GM19397 (cell line): ENCODE measurements around the gene SSC5D.

Source experiments
- ATAC-seq: cut with Tn5 transposase; IDR thresholded peaks from one replicate; pipeline ENCODE4 v1.9.1; 2021; ENCODE audit warnings: mild to moderate bottlenecking, moderate library complexity; ENCODE audit not compliant: unreplicated experiment

The SSC5D gene

DNA sequence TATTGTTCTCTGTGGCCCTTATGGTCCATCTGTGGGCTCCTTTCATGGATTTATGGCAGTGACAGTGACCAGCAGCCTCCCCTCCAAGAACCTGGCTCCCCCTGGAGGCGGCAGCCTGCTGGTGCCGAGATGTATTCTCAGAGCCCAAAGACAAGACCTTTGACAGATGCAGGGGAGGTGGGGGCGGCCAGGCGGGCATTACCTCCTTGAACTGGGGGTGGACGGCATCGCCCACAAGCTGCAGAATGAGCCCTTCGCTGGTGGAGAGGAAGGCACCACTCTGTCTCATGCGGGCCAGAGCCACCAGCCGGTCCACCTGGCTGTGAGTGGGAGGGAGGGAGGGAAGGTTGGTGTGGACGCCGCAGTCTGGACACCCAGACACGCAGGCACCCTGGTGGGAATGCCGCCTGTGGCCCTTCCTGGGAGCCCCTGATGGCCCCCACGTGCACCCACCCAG is 33.4 kb upstream of the SSC5D start:
- no peak for ATAC-seq

DNA sequence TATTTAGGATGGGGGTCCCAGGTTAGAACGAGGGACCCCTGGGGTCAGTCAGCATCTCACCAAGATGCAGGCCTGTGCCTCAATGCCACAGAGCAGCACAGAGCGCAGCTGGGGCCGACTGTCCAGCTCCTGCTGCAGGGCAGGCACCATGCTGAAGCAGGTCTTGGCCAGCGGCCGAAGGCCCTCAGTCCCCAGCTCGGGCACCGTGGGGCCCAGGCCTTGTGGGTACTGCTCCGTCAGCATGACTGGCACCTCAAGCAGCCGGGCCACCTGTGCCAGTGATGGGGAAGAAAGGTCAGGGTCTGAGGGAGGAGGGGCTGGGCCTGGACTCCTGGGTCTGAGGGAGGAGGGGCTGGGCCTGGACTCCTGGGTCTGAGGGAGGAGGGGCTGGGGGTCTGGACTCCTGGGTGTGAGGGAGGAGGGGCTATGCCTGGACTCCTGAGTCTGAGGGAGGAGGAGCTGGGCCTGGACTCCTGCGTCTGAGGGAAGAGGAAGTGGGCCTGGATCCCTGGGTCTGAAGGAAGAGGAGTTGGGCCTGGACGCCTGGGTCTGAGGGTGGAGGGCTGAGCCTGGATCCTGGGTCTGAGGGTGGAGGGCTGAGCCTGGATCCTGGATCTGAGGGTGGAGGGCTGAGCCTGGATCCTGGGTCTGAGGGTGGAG is 32.5 kb upstream of the SSC5D start:
- no peak for ATAC-seq

DNA sequence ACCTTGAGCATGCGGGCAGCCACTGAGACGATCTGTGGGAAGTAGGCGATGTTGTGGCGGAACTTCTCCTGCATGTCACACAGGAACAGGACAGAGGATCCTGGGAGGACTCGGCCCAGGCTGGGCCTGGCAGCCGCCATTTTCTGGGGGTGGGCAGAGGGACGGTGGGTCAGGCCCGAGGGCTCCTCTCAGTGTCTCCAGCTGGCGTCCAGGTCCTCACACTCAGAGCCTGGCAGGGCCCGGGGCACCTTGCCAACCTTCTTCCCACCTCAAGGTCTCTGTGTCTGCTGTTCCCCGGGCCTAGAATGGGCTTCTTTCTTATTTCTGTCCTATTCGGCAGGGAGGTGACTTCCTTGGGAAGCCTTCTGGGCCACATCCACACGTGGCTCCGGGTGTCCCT is 31.9 kb upstream of the SSC5D start:
- ATAC-seq = no peak

DNA sequence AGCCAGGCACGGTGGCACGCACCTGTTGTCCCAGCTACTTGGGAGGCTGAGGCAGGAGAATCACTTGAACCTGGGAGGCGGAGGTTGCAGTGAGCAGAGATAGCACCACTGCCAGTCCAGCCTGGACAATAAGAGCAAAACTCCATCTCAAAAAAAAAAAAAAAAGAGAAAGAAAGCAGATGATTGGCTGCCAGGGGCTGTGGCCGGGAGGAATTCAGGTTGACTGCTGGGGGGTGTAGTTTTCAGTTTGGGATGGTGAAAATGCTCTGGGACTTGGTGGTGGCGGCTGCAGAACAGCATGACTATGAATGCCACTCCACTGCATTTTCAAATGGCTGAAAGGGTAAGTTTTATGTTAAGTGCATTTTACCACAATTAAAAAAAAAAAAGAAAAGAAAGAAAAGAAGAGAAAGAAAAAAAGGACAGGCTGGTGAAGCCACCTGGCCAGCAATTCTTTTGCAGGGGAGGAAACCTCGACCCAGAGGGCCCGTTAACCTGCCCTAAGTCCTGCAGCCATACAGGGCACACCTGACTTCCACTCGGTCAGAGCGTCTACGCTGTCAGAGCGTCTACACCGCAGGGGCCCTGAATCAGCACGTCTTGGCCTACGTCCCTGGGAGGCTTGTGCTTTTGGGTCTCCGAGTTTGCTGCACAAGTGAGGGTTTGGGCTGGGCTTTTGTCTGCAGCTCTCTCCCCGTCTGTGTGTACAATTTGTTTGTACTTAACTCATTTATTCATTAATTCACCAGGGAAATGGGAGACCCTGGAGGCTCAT is 30.4 kb upstream of the SSC5D start:
- ATAC-seq = no peak

DNA sequence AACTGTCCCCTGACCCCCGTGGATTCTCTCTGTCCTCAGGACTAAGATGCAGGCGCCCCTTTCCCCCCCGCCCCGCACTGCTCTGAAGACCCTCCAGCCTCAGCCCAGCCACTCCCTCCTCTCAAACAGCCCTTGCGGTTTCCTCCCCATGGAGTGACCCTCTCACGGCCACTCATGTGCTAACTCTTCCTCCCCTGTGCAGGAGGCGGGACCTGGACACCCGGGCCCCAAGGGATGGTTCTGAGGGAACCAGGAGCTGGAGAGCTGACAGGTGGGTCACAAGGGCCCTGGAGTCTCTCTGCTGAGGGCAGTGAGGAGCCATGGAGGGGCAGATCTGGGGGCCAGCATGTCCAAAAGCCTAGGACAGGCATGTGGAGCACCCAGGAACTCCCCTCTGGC is 28.7 kb upstream of the SSC5D start:
- ATAC-seq = no peak

DNA sequence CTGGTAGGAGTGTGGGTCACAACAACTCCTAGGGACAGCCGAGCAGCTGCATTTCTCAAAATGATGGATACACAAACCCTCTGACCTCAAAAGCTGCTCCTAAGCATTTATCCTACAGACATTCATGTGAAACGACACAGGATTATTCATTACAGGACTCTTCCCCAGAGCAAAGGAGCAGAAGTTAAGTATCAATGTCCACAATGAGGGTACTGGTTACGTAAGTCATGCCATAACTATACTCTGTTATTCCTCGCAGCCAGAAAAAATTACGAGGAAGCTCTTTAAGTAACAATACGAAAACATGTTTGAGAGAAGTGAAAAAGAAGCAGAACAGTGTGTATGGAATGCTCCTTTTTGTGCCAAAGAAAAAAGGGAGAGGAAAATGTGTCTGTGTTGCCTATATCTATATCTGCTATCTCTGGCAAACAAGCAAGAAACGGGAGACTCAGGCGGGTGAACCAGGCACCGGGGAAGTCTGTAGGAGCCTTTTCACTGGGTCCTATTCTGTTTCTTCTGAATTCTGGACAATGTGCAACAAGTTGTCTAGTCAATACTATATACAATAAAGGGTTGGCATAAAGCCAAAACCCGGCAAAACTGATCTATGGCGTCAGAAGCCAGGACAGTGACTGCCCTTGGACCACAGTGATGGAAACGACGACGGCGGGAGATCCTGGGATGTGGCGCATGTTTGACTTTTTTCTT is 28.1 kb upstream of the SSC5D start:
- ATAC-seq = no peak

DNA sequence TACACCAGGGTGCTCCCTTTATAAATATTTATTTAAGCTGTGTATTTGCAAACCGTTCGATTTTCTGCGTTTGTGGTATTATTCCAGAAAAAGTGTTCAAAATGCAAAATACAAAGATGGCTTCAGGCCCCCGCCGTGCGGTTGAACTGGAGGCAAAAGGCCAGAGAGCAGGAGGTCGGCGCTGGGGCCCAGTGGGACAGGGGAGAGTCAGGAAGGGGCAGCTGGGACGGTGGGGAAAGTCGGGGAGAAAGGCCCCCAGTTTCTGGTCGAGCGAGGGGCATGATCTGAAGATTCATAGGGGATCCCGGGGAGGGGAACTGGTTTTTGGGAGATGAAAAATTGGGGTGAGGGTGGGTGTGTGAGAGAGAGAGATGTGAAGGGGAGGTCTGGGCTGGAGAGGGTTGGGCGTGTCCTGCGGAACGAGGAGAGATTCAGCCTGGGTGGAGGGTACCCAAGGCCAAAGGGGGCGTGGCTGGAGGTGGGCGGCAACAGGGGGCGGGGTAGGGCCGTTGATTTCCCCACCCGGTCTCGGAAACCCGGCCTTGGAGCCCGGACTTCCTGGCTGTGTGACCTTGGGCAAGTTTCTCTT is 27.5 kb upstream of the SSC5D start:
- ATAC-seq = no peak

DNA sequence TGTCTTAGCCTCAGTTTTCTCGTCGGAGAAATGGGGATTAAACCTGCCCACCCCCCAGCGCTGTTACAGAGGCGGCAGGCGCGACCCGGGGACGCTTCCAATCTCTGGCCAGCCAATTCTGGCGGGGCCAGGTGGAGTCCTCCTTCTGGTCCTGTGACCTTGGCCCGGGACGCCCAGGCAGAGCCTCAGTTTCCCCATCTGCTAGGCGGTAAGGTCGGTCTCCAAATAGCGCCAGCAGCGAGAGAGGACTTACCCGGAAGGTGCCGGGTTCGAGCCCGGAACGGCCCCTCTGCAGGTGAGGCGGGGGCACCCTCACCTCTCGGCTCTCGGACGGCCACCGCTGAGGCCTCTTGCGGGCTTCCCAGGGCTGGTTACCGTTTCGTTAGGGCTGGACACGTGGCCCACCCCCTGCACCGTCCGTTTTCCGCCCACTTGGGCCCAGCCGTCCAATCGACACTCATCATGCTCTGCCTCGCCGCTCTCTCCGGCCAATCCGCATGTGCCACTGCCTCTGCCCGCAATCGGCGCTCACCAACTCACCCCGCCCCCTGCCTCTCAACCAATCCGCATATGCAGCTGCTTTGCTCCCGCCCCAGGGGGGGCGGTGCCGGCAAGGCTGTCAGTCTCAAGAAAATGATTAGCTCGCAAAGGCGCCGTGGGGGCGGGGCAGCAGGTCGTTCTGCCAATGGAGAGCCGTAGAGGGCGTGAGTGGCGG is 26.8 kb upstream of the SSC5D start, which contains the start of gene ISOC2:
ISOC2 (minus strand) TSS at position 384 of the 715 bp plus-strand sequence. CDS start 5,156 bp downstream, outside the sequence.
- peak; percentile 92 for ATAC-seq

DNA sequence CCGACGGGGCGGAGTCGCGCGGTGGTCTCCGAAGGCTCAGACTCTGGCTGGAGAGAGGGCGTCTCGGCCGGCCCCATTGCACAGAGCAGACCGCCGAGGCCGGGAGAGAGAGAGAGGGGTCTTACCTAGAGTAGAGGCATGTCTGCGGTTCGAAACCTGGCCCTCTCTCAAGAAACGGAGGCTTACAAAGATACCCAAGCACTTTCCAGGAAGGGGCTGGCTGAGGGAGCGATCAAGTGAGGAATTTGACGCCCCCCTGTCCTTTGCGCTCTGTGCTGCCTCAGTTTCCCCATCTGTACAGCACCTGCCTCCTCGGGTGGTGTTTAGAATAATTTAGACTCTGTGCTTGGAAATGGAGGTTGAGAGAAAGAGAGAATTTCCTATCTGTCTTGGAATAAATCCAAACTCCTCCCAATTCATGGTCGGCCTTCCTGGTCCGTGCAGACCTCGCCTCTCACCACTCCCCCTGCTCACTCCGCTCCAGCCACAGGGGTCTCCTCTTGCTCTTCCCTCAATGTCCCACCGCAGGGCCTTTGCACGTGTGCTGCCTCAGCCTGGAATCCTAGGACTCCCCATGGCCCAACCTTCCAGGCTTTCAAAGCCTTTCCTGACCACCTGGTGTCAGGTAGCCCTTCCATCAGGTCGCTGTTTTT is 26.1 kb upstream of the SSC5D start:
- no peak for ATAC-seq

DNA sequence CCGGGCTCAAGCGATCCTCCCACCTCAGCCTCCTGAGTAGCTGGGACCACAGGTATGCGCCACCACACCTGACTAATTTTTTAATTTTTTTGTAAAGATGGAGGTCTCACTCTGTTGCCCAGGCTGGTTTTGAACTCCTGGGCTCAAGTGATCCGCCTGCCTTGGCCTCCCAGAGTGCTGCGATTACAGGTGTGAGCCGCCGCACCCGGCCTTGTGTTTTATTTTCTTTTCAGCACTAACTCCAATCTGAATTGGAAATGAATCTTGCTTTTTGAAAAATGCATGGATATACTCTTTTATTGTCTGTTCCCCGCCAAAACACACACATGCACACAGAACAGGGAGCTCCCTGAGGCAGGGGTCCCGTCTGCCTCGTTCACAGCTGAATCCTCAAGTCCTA is 25.5 kb upstream of the SSC5D start:
- ATAC-seq = no peak

DNA sequence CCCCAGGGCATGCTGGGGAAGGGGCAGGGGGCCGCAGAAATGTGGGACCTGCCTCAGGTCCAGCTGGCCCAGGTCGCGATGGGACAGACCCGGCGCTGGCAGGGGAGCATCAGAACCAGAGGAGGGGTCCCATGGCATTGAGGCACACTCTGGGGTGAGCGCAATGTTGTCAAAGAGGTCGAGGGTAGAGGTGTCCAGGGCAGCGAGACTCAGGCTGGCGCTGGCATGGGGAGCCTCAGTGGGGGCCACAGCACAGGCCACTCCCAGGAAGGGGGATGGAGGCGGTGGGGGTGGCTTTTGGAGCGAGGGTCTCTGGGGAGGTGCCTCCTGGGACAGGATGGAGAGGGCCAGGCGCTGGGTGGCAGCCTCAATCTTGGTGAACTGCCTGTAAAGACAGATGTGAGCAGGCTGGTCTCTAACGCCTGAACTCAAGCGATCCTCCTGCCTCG is 24.6 kb upstream of the SSC5D start:
- no peak for ATAC-seq

DNA sequence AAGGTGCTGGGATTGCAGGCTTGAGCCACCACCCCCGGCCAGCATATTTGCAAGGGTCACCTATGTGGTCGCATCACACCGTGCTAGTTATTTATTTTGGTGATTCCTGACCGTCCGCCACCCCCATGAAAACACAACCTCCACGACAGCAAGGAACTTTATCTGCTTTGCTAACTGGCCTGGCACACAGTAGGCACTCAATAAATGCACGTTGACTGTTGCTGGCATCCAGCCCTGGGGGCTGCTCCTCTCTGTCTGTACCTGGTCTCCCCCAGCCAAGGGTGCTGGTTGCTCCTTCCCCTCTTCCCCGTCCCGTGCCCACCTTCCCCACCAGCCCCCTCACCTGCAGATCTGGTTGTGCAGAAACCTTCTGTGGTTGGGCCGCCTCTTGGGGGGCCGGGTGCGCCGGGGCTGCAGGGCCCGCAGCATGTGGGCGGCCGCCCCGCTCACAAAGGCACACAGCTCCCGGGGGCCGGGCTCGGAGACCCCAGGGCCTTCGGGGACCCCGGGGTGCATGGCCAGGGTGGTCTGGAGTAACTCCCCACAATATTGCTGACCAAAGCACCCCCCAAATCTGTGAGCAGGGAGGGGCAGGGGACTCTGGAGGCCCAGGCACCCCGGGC is 24.1 kb upstream of the SSC5D start:
- no peak for ATAC-seq

DNA sequence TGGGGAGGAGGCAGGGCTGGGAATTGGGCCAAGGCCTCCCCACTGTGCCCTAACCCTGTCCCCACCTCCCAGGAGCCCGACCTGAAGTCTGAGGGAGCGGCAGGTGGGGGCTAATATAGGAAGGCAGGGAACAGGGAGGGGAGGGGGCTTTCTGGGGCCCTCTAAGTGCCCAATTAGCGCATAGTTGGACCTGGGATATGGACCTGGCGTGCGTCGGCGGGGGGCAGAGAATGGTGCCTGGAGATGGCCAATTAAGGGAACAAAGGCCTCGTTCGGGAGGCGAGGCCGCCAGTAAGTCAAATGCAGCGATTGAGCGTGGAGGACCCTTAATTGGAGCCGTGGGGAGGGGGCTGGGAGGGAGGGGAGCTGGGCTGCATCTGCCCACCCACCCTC is 23.6 kb upstream of the SSC5D start, which contains the start of gene C19orf85:
C19orf85 (minus strand) TSS at position 90 of the 393 bp plus-strand sequence. CDS start 197 bp downstream, outside the sequence.
- no peak for ATAC-seq

DNA sequence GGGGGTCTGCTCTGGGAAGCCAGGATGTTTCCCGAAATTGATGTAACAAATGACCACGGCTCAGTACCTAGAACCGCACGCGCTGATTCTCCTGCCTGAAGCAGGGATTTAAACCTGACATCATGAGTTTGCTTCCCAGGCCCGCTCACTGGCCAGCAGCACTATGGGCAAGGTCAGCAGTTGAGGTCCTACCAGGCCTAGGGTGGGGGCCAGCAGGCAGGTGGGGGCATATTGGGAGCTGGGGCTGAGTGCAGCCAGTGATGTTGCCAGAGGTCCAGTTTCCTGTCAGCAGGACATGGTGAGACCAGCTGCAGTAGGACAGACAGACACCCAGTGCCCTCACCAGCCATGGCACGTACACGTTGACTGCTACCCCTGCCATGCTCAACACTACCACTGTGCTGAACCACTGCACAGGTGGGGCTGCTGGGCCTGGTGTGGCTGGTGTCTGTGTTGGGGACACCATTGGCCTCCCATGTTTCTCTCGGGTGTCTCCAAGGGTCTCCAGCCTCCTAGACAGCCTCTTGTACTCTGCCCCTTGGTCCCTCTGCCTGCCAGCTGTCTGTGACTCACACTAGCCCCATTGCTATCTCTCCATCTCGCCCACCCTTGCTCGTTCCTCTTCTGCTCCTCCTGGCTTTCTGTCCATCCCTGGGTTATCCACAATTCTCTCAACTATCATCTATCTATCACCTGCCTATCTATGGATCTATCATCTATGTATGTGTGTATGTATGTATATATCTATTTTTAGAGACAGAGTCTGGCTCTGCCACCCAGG is 22.6 kb upstream of the SSC5D start:
- ATAC-seq = no peak

DNA sequence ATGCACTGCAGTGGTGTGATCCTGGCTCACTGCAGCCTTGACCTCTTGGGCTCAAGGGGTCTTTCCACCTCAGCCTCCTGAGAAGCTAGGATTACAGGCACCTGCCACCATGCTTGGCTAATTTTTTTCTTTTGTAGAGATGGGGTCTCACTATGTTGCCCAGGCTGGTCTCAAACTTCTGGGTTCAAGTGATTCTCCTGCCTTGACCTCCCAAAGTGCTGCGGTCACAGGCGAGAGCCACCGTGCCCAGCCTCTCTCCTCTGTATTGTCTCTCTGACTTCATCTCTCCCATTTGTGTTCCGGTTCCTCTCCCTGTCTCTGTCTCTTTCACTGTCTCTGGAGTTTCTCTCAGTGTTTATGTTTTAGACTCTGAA is 22.0 kb upstream of the SSC5D start:
- ATAC-seq = no peak

DNA sequence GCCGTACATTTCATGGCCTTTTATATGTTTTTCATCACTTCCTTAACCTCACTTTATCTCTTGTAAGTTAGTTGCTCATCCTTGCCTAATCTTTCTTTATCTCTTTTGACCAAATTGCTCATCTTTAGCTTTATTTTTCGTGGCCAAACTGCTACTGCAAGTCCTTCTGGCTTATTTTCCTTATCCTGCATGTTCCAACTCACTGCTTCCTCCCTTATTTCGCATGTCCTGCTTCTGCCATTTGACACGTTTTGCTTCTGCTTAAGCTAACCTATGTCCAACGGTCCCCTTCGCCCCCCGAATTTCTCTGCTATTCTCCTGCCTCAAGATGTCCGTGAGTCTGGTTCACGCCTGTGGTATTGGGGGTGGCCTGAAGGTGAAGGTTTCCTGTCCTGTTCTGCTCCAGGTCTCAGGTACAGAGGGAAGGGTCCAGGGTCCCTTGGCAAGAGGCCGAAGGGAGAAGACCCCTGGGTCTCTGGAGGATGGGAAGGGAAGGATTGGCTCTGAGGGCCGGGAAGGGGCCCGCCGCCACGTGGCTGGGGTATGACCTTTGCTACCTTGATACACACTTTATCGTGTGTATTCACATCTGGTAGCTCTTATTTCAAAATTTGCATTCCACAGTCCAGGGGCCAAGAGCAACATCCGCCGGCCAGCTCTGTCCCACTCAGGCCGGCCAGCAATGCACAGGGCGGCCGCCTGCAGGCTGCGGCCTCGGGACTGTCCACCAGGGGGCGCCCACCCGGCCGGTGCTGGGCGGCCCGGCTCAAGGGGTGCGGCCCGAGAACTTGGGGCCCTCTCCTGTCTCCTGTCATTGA is 20.8 kb upstream of the SSC5D start:
- ATAC-seq = no peak

DNA sequence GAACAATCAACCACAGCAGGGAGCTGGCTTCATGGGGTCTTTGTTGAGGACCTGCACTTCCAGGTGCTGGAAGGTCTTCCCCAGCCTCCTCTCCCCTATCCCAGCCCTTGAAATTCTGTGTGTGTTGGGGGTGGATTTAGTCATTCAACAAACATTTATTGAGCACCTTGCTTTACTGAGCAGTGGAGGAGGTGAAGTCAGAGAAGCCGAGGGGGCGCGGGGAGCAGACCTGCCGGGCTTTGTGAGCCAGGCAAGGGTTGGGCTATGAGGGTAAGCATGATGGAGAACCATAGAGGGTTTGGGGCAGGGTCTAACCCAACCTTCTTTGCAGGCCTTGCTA is 20.2 kb upstream of the SSC5D start:
- no peak for ATAC-seq

DNA sequence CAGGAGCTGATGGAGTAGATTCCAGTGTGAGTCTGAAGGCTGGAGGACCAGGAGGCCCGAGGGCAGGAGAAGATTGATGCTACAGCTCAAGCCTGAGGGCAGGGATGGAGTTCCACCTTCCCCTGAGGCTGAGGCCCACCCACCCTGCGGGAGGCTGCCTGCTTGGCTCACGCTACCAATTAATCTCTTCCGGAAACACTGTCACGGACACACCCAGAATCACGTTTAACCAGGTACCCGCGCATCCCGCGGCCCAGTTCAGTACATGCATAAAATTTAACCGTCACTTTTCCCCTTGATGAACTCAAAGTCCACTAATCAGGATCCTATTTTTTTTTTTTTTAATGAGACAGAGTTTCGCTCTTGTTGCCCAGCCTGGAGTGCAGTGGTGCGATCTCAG is 17.0 kb upstream of the SSC5D start:
- no peak for ATAC-seq
